ENCODE measurements around the gene SERINC5. TPM values are rescaled to one million over a fixed set of nuclear protein-coding genes. Genes with fewer than 3 reads are reported as not detected.

SERINC5 gene
- total and polyA plus RNA-seq, 7 donors, result 0.70 to 8.6 (median 2.7) TPM

DNA sequence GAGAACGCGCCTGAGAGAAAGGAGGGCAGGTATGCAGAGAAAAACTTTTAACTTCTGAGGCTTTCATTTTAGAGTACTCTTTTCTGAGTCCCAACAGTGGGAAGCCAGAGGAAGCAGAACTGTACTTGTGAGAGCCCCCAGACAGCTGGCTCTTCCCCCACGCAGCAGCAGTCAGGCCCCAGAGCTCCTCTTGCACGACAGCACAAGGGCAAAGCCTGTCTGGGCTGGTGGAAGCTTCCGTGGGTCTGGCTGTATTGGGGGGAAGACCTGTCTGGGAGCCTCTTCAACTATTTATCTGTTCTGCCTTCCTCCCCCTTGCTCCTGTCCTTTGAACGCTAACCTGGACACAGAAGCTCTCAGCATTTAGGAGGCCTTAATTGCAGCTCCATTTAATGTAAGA lies 152.5 kb downstream of the SERINC5 start:
- H3K4me3 ChIP-seq, result no peak overlapping the region
- H3K9me3 ChIP-seq, result no peaks in the 10 kb centered on the region
- TF ChIP-seq, protein P1, sequence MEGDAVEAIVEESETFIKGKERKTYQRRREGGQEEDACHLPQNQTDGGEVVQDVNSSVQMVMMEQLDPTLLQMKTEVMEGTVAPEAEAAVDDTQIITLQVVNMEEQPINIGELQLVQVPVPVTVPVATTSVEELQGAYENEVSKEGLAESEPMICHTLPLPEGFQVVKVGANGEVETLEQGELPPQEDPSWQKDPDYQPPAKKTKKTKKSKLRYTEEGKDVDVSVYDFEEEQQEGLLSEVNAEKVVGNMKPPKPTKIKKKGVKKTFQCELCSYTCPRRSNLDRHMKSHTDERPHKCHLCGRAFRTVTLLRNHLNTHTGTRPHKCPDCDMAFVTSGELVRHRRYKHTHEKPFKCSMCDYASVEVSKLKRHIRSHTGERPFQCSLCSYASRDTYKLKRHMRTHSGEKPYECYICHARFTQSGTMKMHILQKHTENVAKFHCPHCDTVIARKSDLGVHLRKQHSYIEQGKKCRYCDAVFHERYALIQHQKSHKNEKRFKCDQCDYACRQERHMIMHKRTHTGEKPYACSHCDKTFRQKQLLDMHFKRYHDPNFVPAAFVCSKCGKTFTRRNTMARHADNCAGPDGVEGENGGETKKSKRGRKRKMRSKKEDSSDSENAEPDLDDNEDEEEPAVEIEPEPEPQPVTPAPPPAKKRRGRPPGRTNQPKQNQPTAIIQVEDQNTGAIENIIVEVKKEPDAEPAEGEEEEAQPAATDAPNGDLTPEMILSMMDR (IDR thresholded peaks at IDR 0.05), result no peak
- no peaks in the 10 kb centered on the region for H3K27me3 ChIP-seq (ENCODE audit: insufficient read depth in 3 of 3, low read length in 2 of 3)
- WGBS, 3 donors, result 80 to 88% (median 81%) methylated on average over 6 of the region's 6 CpGs
- H3K27ac ChIP-seq, result no peak overlapping the region
- ATAC-seq (no peak), DNase-seq (no peak)
- H3K36me3 ChIP-seq (ENCODE audit: insufficient read depth in 1 of 2, low read depth in 1 of 2), result no peaks in the 10 kb centered on the region
- intact Hi-C loops (cut with DNase I), result no loop called here
- H3K4me1 ChIP-seq, result no peaks in the 10 kb centered on the region

DNA sequence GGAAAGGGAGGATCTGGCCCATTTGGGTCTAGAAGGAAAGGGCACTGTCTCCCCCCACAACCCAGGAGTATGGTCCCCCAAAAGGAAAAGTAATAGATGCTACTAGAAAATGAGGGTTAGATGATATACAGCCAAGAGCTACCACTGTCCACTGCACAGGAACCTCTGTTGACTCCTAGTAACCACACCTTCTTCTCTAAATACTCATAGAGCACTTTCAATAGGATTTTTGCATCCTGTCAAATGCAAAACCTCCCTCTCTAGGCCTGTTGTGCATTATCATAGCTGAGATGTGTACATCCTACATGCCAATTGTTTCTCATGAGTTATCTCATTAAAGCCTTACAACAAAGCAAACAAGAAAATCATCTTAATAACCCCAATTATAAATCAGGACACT lies 153.9 kb downstream of the SERINC5 start:
- DNase-seq, result no peak
- Histone ChIP-seq H3K36me3 (ENCODE audit: insufficient read depth in 1 of 2, low read depth in 1 of 2) (no peaks in the 10 kb centered on the region), H3K27me3 (ENCODE audit: insufficient read depth in 3 of 3, low read length in 2 of 3) (no peaks in the 10 kb centered on the region), H3K4me1 (no peaks in the 10 kb centered on the region), H3K4me3 (no peak overlapping the region), H3K9me3 (no peaks in the 10 kb centered on the region), H3K27ac (no peak overlapping the region)
- intact Hi-C loops (cut with DNase I), result no loop called here
- TF ChIP-seq, protein P1 (IDR thresholded peaks at IDR 0.05), result no peak
- ATAC-seq, result no peak

DNA sequence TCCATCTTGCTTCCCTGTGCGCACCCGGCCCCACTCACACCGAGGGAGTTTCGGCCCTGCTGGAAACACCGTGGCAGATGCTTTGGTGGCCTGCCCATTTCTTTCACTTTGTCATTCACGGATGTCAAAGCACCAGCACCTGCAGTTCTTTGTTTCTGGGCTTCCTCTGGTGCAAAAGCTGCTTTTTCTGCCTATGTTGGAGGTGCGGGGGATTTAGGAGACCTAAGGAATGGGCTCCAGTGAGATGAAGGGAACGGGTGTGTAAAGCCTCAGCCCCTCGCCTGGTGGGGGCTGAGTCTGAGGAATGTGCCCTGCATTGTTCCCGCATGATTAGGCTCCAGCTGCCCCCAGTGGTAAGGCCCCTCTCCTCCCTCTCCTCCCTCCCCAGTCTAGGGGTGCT lies 158.4 kb downstream of the SERINC5 start:
- ATAC-seq (no peak), DNase-seq (no peak)
- Histone ChIP-seq H3K27ac (no peak overlapping the region), H3K36me3 (ENCODE audit: insufficient read depth in 1 of 2, low read depth in 1 of 2) (no peaks in the 10 kb centered on the region), H3K4me1 (no peaks in the 10 kb centered on the region), H3K9me3 (no peaks in the 10 kb centered on the region), H3K4me3 (no peak overlapping the region), H3K27me3 (ENCODE audit: insufficient read depth in 3 of 3, low read length in 2 of 3) (no peaks in the 10 kb centered on the region)
- intact Hi-C loops (cut with DNase I), result no loop called here
- TF ChIP-seq, protein P1 (IDR thresholded peaks at IDR 0.05), result no peak
- 73% methylated on average over 10 of the region's 10 CpGs for WGBS, 3 donors

DNA sequence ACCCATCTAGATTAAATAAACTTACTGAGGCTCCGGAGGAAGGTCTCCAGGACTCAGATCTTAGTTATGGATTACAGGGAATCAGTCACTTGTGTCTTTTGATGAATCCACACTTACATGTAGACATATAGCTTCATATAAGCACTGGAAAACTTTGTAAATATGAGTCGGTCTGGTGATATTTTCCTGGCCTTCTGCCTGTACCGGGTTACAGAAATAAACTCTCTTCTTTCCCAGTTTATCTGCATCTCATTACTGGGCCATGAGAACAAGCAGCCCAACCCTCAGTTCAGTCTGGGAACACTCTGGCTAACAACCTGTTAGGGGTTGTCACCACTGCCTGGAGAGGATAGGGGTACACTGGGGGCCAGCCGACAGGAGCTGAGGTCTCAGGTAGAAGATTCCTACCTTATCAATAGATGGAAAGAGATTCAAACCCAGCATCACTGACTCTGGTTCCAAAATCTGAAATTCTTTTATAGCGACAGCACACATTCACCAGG lies 161.6 kb downstream of the SERINC5 start:
- peaks cover 6% of the 10 kb centered on the region for H3K4me1 ChIP-seq
- no peaks in the 10 kb centered on the region for H3K9me3 ChIP-seq
- no peak overlapping the region for H3K27ac ChIP-seq
- ATAC-seq (no peak), DNase-seq (no peak)
- H3K27me3 ChIP-seq (ENCODE audit: insufficient read depth in 3 of 3, low read length in 2 of 3), result no peaks in the 10 kb centered on the region
- H3K36me3 ChIP-seq (ENCODE audit: insufficient read depth in 1 of 2, low read depth in 1 of 2), result no peaks in the 10 kb centered on the region
- no peak overlapping the region for H3K4me3 ChIP-seq
- 72 to 85% (median 80%) methylated on average over 5 of the region's 5 CpGs for WGBS, 3 donors
- TF ChIP-seq, protein P1 (IDR thresholded peaks at IDR 0.05), result no peak
- intact Hi-C loops (cut with DNase I), result loop anchor here in 1 of 2 donors (5.0 kb wide), 2 partner anchors 183 to 213 kb away; no protein-coding TSS in a partner anchor

DNA sequence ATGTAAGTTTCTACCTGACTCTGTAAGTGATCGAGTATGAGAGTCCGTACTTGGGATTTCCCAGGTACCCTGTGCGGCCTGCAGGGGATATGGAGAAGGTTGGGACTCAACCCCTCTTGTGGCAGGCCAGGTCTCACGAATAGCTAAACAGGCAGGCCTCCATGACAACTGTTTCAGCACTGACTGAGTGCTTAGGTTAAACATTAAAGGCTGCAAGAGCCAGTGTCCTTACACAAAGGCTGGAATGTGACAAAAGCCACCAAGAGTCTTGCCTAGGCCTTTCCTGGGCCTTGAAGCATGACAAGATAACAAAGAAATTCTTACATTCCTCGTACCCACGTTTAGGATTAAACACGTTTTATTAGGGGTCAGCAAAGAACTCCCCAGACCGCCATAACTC lies 162.1 kb downstream of the SERINC5 start:
- 53 to 80% (median 64%) methylated on average over 8 of the region's 8 CpGs for WGBS, 3 donors
- intact Hi-C loops (cut with DNase I), result loop anchor here (2.0 to 5.0 kb wide), 3 partner anchors 181 to 214 kb away; no protein-coding TSS in a partner anchor
- no peaks in the 10 kb centered on the region for H3K36me3 ChIP-seq (ENCODE audit: insufficient read depth in 1 of 2, low read depth in 1 of 2)
- no peaks in the 10 kb centered on the region for H3K9me3 ChIP-seq
- TF ChIP-seq, protein P1 (IDR thresholded peaks at IDR 0.05), result no peak
- H3K4me1 ChIP-seq, result peaks cover 6% of the 10 kb centered on the region
- no peak for DNase-seq
- ATAC-seq, result no peak
- H3K4me3 ChIP-seq, result no peak overlapping the region
- H3K27me3 ChIP-seq (ENCODE audit: insufficient read depth in 3 of 3, low read length in 2 of 3), result no peaks in the 10 kb centered on the region
- no peak overlapping the region for H3K27ac ChIP-seq

Measured in psoas muscle (tissue), 8 donors.